HCT116 (cell line): ENCODE measurements around the gene MAP2K2. TPM values are rescaled to one million over a fixed set of nuclear protein-coding genes. Genes with fewer than 3 reads are reported as not detected.

Source experiments
- ATAC-seq: fragments of 200-7000 bp; cut with Tn5 transposase; 2 replicates; pipeline ENCODE4 v1.9.1; 2020; ENCODE audit warnings: mild to moderate bottlenecking, moderate library complexity
- BruUV-seq: library from RNA; stranded (reverse); fragments of 400-500 nt; replicated peaks from 2 replicates; lab custom pipeline; 2021; lab: Mats Ljungman, UMichigan
- CTCF ChIA-PET: fragments of 300-600 bp; sonication (Branson Sonifier 250); formaldehyde crosslinking; loops from one replicate; lab custom pipeline; 2021; ENCODE audit warnings: antibody characterized with exemption; lab: Charles Lee
- POLR2A ChIA-PET: fragments of 300-600, 350-600 bp; sonication (Branson Sonifier 250); formaldehyde crosslinking; loops from one replicate; lab custom pipeline; 2021; ENCODE audit warnings: antibody characterized with exemption; lab: Charles Lee
- RAD21 ChIA-PET, 2 experiments: fragments of 300-600 bp; sonication (Branson Sonifier 250); formaldehyde crosslinking; loops; one replicate each; lab custom pipeline; 2023; ENCODE audit warnings: low total read pairs in 2 of 2; ENCODE audit not compliant: uncharacterized antibody in 2 of 2, unreplicated experiment in 2 of 2, low non-redundant PET in 1 of 2; lab: Charles Lee
- DNase-seq: peaks from one replicate; pipeline ENCODE4 v3.0.0-alpha.2; 2010; ENCODE audit warnings: low read depth, low spot score
- H2AFZ ChIP-seq: fragments of 200-600 bp; shearing (Covaris generic), sonication (generic); 2 replicates; pipeline ENCODE4 v1.6.1; 2017; ENCODE audit warnings: low read depth, mixed run types, mixed read lengths, antibody characterized with exemption, low read length; ENCODE audit not compliant: poor library complexity, severe bottlenecking
- H3K27ac ChIP-seq: 2 replicates; pipeline ENCODE4 v1.5.1; 2012; ENCODE audit warnings: low read depth, low read length
- H3K27me3 ChIP-seq: fragments of 200-600 bp; sonication (generic); 2 replicates; pipeline ENCODE4 v1.6.1; 2016; ENCODE audit warnings: mixed run types, low read length, mixed read lengths; ENCODE audit not compliant: insufficient read depth
- H3K36me3 ChIP-seq, 2 experiments: fragments of 200-500 bp in 1 of 2; fragments of 200-600 bp in 1 of 2; sonication (Bioruptor generic) in 1 of 2; sonication (generic) in 1 of 2; 2 replicates each; pipeline versions ENCODE4 v1.5.1 to v1.6.1; 2014 to 2016; ENCODE audit warnings: low read length in 2 of 2, inconsistent platforms in 1 of 2, mixed read lengths in 1 of 2, mixed run types in 1 of 2; ENCODE audit not compliant: insufficient read depth in 2 of 2, control insufficient read depth in 1 of 2
- H3K4me1 ChIP-seq, 2 experiments: fragments of 200-600 bp in 1 of 2; sonication (generic) in 1 of 2; 2 replicates each; pipeline versions ENCODE4 v1.5.1 to v1.6.1; 2012 to 2017; ENCODE audit warnings: low read length in 2 of 2, inconsistent platforms in 1 of 2, mild to moderate bottlenecking in 1 of 2, mixed read lengths in 1 of 2, mixed run types in 1 of 2, moderate library complexity in 1 of 2; ENCODE audit not compliant: insufficient read depth in 2 of 2, control insufficient read depth in 1 of 2
- H3K4me2 ChIP-seq: fragments of 200-600 bp; sonication (generic); 2 replicates; pipeline ENCODE4 v1.6.1; 2017; ENCODE audit warnings: mixed run types, low read length, mixed read lengths
- H3K4me3 ChIP-seq, 2 experiments: fragments of 200-600 bp in 1 of 2; sonication (generic) in 1 of 2; replicated peaks in 1 of 2; 2 replicates each; pipeline ENCODE4 v1.5.1; 2011 to 2016; ENCODE audit warnings: low read length in 2 of 2, control low read depth in 1 of 2, low read depth in 1 of 2, mild to moderate bottlenecking in 1 of 2, mixed read lengths in 1 of 2, mixed run types in 1 of 2
- H3K79me2 ChIP-seq: fragments of 200-600 bp; sonication (generic); 2 replicates; pipeline ENCODE4 v1.6.1; 2017; ENCODE audit warnings: mild to moderate bottlenecking, mixed run types, low read length, moderate library complexity, mixed read lengths; ENCODE audit not compliant: insufficient read depth
- H3K9ac ChIP-seq: fragments of 200-600 bp; sonication (generic); 2 replicates; pipeline ENCODE4 v1.6.1; 2016; ENCODE audit warnings: low read length, mixed read lengths
- H3K9me2 ChIP-seq: fragments of 200-600 bp; sonication (generic), shearing (Covaris generic); 2 replicates; pipeline ENCODE4 v1.6.1; 2017; ENCODE audit warnings: mixed run types, mild to moderate bottlenecking, moderate library complexity; ENCODE audit not compliant: insufficient read depth
- H3K9me3 ChIP-seq, 2 experiments: fragments of 200-500 bp in 1 of 2; fragments of 200-600 bp in 1 of 2; sonication (Bioruptor generic) in 1 of 2; sonication (generic) in 1 of 2; 2 replicates each; pipeline ENCODE4 v1.6.1; 2014 to 2017; ENCODE audit warnings: low read length in 2 of 2, mixed read lengths in 2 of 2, inconsistent platforms in 1 of 2, low read depth in 1 of 2, mild to moderate bottlenecking in 1 of 2, mixed run types in 1 of 2, moderate library complexity in 1 of 2; ENCODE audit not compliant: control insufficient read depth in 1 of 2, insufficient read depth in 1 of 2
- H4K20me1 ChIP-seq: fragments of 200-600 bp; sonication (generic), shearing (Covaris generic); 2 replicates; pipeline ENCODE4 v1.6.1; 2017; ENCODE audit warnings: mixed run types, mild to moderate bottlenecking, moderate library complexity; ENCODE audit not compliant: insufficient read depth
- CBX3 ChIP-seq: IDR thresholded peaks from 2 replicates; pipeline ENCODE4 v1.6.1; 2012; ENCODE audit warnings: low read depth
- EGR1 ChIP-seq: IDR thresholded peaks from 2 replicates; pipeline ENCODE4 v1.6.1; 2012; ENCODE audit warnings: low read depth
- ELF1 ChIP-seq: IDR thresholded peaks from 2 replicates; pipeline ENCODE4 v1.6.1; 2012; ENCODE audit warnings: low read depth, borderline replicate concordance
- EZH2 ChIP-seq: fragments of 200-600 bp; sonication (generic); IDR thresholded peaks from 2 replicates; pipeline ENCODE4 v1.6.1; 2017; ENCODE audit warnings: antibody characterized with exemption, mixed run types
- EZH2phosphoT487 ChIP-seq: fragments of 200-600 bp; IDR thresholded peaks from 2 replicates; pipeline ENCODE4 v1.6.1; 2018; ENCODE audit warnings: antibody characterized with exemption, borderline replicate concordance
- JUND ChIP-seq: IDR thresholded peaks from 2 replicates; pipeline ENCODE4 v1.6.1; 2012
- POLR2A ChIP-seq: IDR thresholded peaks from 2 replicates; pipeline ENCODE4 v1.7.0; 2011; ENCODE audit warnings: borderline replicate concordance; ENCODE audit not compliant: insufficient read depth, insufficient read length; ENCODE audit errors: extremely low read depth
- RAD21 ChIP-seq: IDR thresholded peaks from 2 replicates; pipeline ENCODE4 v1.6.1; 2012; ENCODE audit warnings: low read depth, mild to moderate bottlenecking
- REST ChIP-seq: IDR thresholded peaks from 2 replicates; pipeline ENCODE4 v1.6.1; 2012; ENCODE audit warnings: low read depth
- SIN3A ChIP-seq: IDR thresholded peaks from 2 replicates; pipeline ENCODE4 v1.6.1; 2012; ENCODE audit warnings: low read depth
- SP1 ChIP-seq: IDR thresholded peaks from 2 replicates; pipeline ENCODE4 v1.6.1; 2012; ENCODE audit warnings: low read depth
- SRF ChIP-seq: IDR thresholded peaks from 2 replicates; pipeline ENCODE4 v1.6.1; 2012; ENCODE audit warnings: low read depth
- TCF7L2 ChIP-seq: IDR thresholded peaks from 2 replicates; pipeline ENCODE4 v1.7.0; 2011; ENCODE audit warnings: borderline replicate concordance, inconsistent platforms; ENCODE audit not compliant: insufficient read depth, insufficient read length; ENCODE audit errors: extremely low read depth
- ZNF274 ChIP-seq: fragments of 200-500 bp; sonication (Bioruptor generic); IDR thresholded peaks from 2 replicates; pipeline ENCODE4 v1.6.1; 2014; ENCODE audit warnings: mild to moderate bottlenecking, low read depth, low read length, inconsistent platforms
- intact Hi-C: fragments of 100-400 bp; cut with micrococcal nuclease; formaldehyde crosslinking; loops from 2 replicates; pipeline ENCODE4 v1.10.0; 2022
- total RNA-seq: library from RNA; stranded (reverse); gene quantifications from one replicate; pipeline ENCODE4 v1.2.1, GENCODE V29; 2021; ENCODE audit not compliant: unreplicated experiment

MAP2K2 gene
- total RNA-seq, 1 experiment from 2014 or later, result 186 TPM

- no peak for TF ChIP-seq EGR1
Observed at GRCh38 chr19:4112367-4112766, 11.6 kb downstream of the MAP2K2 start (continued).

GRCh38 chr19:4109626-4109945 is 14.3 kb downstream of the MAP2K2 start:
- intact Hi-C loops, result no loop called here
- Histone ChIP-seq H3K4me3 (no peak overlapping the region), H3K36me3 (peaks cover 26 to 27% of the 10 kb centered on the region in 2 experiments; a peak in 3 of 4 replicates), H3K79me2 (no peaks in the 10 kb centered on the region), H2AFZ (no peak overlapping the region), H3K9me2 (no peaks in the 10 kb centered on the region)
- ChIA-PET CTCF (no interaction called here), RAD21 (no interaction called here)
- BruUV-seq, result no TSS peak
- ATAC-seq, result no peak
- TF ChIP-seq SP1 (no peak), EZH2 (no peak), REST (no peak), SIN3A (no peak), JUND (no peak), TCF7L2 (no peak), ZNF274 (no peak), SRF (no peak), ELF1 (no peak), RAD21 (no peak), CBX3 (no peak), EZH2phosphoT487 (no peak), POLR2A (no peak)
- TF ChIP-seq, all 23 proteins: peak for 0
- peaks cover 0 to 12% of the 10 kb centered on the region in 2 experiments; a peak in 2 of 4 replicates for H3K4me1 ChIP-seq
- POLR2A ChIA-PET, result no interaction called here
- no peaks in the 10 kb centered on the region for H3K9me3 ChIP-seq
- H3K27me3 ChIP-seq, result no peaks in the 10 kb centered on the region
- H3K27ac ChIP-seq, result no peak overlapping the region
- DNase-seq, result no peak
- H4K20me1 ChIP-seq, result no peaks in the 10 kb centered on the region
- H3K4me2 ChIP-seq, result no peak overlapping the region
- no peak overlapping the region for H3K9ac ChIP-seq
